ENCODE measurements around the gene CDKL2.
"Not testable (repeated sequence)": the region's sequence is repeated elsewhere in the genome, so short reads cannot be mapped to it uniquely, and the experiment has no call there.

Gene CDKL2

DNA sequence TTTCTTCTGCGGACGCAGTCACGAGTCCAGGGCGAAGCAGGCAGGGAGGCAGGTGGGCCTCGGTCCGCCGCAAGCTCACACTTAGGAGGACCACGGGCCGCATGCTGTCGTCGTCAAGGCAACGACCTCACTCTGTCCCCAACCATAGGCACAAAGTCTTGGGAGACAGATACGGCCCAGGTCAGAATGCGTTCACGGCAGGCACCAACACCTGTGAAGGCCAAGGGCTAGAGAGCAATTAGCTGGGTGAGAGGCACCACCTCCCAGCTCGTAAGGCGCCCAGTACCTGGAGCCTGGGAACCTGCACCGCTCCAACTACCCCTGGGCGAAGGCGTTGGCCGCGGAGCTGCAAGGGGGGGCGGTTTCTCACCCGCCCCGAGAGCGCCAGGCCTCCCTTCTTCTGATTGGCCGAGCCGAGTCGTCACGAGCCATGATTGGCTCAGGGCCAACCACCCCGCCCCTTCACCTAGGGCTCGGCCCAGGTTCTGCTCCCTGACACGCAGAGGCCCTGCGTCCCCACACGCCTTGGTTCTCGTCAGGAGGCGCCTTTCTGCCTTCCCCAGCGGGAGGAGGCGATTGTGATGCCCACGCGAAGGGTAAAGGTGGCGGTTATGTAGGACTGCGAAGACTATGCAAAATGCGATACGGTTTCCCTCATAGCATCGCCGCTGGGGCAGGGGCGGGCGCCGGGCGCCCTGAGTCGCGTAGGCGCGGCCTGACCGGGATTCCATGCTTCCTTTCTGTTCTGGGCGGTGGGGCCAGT lies at the start of gene CDKL2:
CDKL2 (minus strand) TSS at position 355 of the 763 bp plus-strand sequence. CDS start 4,540 bp downstream, outside the sequence.
- Histone ChIP-seq H3K4me1 (ENCODE audit: control insufficient read depth, insufficient read depth, low read length) (peaks cover 4% of the 10 kb centered on the region), H3K9me3 (ENCODE audit: control insufficient read depth, low read length) (no peaks in the 10 kb centered on the region), H3K36me3 (ENCODE audit: control insufficient read depth, insufficient read depth, low read length) (no peaks in the 10 kb centered on the region), H3K27me3 (ENCODE audit: control insufficient read depth, insufficient read depth, low read length) (peaks cover 4% of the 10 kb centered on the region), H3K4me3 (ENCODE audit: low read length) (peak within 1 kb of the TSS; percentile 80), H3K9ac (ENCODE audit: low read length) (peak within 1 kb of the TSS; percentile 52)

DNA sequence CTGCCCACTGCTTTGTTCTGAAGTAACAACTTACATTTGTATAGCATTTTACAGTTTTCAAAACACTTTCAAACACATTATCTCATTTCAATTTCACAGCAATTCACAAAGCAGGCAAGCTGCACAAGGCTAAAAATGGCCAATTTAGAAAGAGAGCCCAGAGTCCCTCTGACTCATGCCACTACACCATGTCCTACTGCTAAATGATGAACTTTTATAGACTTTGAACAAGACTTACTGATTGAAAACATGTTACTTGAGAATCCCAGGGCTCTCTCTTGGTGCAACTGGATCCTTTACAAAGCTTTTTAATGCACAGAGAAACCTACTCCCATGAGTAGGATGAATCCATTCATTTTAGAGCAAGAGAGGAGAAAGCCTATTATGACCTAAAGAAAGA lies 48.6 kb upstream of the CDKL2 start:
- Histone ChIP-seq H3K36me3 (ENCODE audit: control insufficient read depth, insufficient read depth, low read length) (no peaks in the 10 kb centered on the region), H3K9ac (ENCODE audit: low read length) (no peak overlapping the region), H3K9me3 (ENCODE audit: control insufficient read depth, low read length) (no peaks in the 10 kb centered on the region), H3K27me3 (ENCODE audit: control insufficient read depth, insufficient read depth, low read length) (no peaks in the 10 kb centered on the region), H3K4me1 (ENCODE audit: control insufficient read depth, insufficient read depth, low read length) (peaks cover 5% of the 10 kb centered on the region), H3K4me3 (ENCODE audit: low read length) (no peak overlapping the region)

DNA sequence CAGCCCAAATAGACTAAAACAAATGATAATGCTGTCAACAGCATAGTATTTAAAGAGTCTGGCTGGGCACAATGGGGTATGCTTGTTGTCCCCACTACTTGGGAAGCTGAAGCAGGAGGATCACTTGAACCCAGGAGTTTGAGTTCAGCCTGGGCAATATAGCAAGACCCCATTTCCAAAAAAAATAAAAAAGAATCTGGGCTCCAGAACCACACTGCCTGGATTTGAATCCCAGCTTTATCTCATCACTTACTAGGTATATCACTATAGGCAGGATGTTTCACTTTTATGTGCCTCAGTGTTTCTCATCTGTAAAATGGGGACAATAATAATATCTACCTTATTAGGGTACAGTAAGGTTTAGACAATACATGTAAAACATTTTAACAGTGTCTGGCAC lies 48.1 kb upstream of the CDKL2 start:
- H3K4me3 ChIP-seq (ENCODE audit: low read length): no peak overlapping the region
- H3K27me3 ChIP-seq (ENCODE audit: control insufficient read depth, insufficient read depth, low read length): no peaks in the 10 kb centered on the region
- H3K36me3 ChIP-seq (ENCODE audit: control insufficient read depth, insufficient read depth, low read length): no peaks in the 10 kb centered on the region
- H3K9ac ChIP-seq (ENCODE audit: low read length): no peak overlapping the region
- H3K4me1 ChIP-seq (ENCODE audit: control insufficient read depth, insufficient read depth, low read length): peaks cover 8% of the 10 kb centered on the region
- no peaks in the 10 kb centered on the region for H3K9me3 ChIP-seq (ENCODE audit: control insufficient read depth, low read length)

DNA sequence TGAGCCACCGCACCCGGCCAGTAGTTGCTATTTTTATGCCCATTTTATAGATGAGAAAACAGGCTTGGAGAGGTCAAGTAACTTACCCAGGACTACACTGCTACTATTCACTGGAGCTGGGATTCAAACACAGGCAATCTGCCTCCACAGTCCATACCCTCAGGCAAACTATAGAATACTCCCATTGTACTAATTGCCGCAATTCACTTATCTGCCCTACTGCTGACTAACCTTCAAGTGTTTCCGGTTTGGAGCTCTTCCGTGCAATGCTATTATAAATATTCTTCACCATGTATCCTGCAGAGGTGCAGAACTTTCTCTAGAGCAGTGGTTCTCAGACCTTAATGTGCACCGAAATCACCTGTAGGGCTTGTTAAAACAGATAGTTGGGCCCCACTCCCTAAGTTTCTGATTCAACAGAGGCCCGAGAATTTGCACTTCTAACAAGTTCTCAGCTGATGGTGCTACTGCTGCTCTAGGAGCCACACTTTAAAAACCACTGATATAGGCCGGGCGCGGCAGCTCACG lies 44.7 kb upstream of the CDKL2 start:
- Histone ChIP-seq H3K9me3 (ENCODE audit: control insufficient read depth, low read length) (no peaks in the 10 kb centered on the region), H3K4me3 (ENCODE audit: low read length) (no peak overlapping the region), H3K36me3 (ENCODE audit: control insufficient read depth, insufficient read depth, low read length) (no peaks in the 10 kb centered on the region), H3K4me1 (ENCODE audit: control insufficient read depth, insufficient read depth, low read length) (peaks cover 16% of the 10 kb centered on the region), H3K27me3 (ENCODE audit: control insufficient read depth, insufficient read depth, low read length) (no peaks in the 10 kb centered on the region), H3K9ac (ENCODE audit: low read length) (no peak overlapping the region)

DNA sequence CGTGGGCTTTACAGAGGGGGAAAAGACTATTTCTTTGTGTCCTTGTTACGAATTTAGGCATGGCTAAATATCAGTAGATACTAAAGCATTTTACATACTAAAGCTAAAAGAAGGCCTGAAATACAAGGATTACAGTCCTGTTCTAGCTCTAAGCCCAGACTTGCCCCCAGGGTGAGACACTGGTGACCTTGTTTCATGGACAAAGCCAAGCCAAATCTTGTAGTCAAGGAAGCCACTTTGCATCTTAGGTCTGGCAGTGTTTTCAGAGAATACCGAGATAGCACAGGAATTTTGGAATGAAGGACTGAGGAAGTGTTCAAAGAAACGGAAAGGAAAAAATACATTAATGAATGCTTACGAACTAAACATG lies 43.6 kb upstream of the CDKL2 start:
- H3K9ac ChIP-seq (ENCODE audit: low read length): peak overlapping the region; percentile 96
- peaks cover 16% of the 10 kb centered on the region for H3K4me1 ChIP-seq (ENCODE audit: control insufficient read depth, insufficient read depth, low read length)
- no peaks in the 10 kb centered on the region for H3K36me3 ChIP-seq (ENCODE audit: control insufficient read depth, insufficient read depth, low read length)
- H3K4me3 ChIP-seq (ENCODE audit: low read length): peak overlapping the region; percentile 53
- no peaks in the 10 kb centered on the region for H3K27me3 ChIP-seq (ENCODE audit: control insufficient read depth, insufficient read depth, low read length)
- H3K9me3 ChIP-seq (ENCODE audit: control insufficient read depth, low read length): no peaks in the 10 kb centered on the region

DNA sequence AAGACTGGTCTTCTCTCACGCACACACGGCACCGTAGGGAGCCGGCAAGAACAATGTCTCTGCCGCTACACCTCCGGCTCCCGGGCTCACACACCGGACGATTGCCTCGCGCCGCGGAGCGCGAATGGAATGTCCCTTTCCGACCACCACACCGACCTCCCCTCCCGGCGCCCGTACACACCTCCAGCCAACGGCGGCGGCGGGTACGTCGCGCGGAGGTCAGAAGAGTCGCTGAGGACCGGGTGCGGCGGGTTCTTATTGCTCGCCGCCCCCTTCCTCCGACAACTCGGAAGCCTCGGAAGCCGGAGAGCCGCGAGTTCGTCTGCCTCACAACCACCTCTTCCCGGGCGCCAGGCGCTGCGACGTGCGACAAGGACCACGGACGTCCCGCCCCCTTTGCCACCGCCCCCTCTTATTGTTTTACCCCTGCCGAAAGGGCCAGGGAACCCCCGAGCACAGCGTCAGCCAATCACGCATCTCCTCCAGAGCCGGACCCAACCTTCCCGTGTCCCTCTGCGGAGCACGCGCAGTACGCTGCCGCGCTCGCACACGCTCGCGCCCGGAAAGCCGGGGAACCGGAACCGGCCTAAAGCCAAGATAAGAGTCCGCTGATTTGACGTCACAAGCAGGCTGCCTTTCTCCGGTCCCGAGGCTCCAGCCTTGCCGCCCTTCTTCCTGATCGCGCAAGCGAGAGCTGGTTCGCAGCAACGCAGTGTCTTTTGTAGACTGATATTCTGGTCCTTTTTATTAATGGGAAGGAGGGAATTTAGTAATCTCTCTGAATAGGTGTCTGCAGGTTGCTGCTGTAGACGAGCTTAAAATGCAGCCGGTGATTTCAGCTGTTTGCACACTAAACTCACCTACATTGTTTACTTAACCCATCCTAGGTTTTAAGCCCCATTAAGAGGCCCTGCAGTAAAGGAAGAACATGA lies 43.0 kb upstream of the CDKL2 start, which contains the start of gene G3BP2:
G3BP2 (minus strand) TSS at position 385 of the 932 bp plus-strand sequence. CDS start 11,386 bp downstream, outside the sequence.
- Histone ChIP-seq H3K27me3 (ENCODE audit: control insufficient read depth, insufficient read depth, low read length) (no peaks in the 10 kb centered on the region), H3K36me3 (ENCODE audit: control insufficient read depth, insufficient read depth, low read length) (no peaks in the 10 kb centered on the region), H3K4me3 (ENCODE audit: low read length) (peak within 1 kb of the TSS; percentile 91), H3K9me3 (ENCODE audit: control insufficient read depth, low read length) (no peaks in the 10 kb centered on the region), H3K9ac (ENCODE audit: low read length) (peak within 1 kb of the TSS; percentile 96), H3K4me1 (ENCODE audit: control insufficient read depth, insufficient read depth, low read length) (peaks cover 16% of the 10 kb centered on the region)

DNA sequence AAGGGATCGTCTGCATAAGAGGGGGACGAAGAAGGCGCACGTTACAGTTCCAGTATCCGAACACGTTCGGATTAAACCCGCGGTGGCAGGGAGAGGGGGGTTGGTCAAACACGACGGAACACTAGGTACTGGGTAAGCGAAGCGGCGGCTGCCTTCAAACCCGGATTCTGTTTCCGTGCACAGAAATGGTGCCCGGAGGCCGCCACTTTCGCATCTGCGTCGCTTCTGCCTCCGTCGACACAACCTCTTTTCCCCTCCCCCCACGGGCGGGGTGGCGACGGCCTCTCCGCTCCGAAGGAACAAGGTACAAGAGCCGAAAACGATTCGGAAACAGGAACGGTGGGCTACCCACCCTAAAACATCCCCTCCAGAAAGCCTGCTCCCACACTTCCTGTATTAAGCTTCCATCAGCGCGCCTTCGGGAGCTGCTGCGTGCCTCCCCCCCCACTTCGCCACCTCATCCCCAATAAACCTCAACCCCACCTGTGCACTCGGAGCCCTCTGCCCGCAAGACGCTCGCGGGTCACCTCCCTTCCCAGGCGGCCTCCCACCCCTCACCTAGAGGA lies 42.2 kb upstream of the CDKL2 start:
- H3K9ac ChIP-seq (ENCODE audit: low read length): peak overlapping the region; percentile 96
- H3K4me1 ChIP-seq (ENCODE audit: control insufficient read depth, insufficient read depth, low read length): peaks cover 16% of the 10 kb centered on the region
- no peaks in the 10 kb centered on the region for H3K36me3 ChIP-seq (ENCODE audit: control insufficient read depth, insufficient read depth, low read length)
- no peaks in the 10 kb centered on the region for H3K27me3 ChIP-seq (ENCODE audit: control insufficient read depth, insufficient read depth, low read length)
- H3K9me3 ChIP-seq (ENCODE audit: control insufficient read depth, low read length): no peaks in the 10 kb centered on the region
- peak overlapping the region; percentile 91 for H3K4me3 ChIP-seq (ENCODE audit: low read length)

DNA sequence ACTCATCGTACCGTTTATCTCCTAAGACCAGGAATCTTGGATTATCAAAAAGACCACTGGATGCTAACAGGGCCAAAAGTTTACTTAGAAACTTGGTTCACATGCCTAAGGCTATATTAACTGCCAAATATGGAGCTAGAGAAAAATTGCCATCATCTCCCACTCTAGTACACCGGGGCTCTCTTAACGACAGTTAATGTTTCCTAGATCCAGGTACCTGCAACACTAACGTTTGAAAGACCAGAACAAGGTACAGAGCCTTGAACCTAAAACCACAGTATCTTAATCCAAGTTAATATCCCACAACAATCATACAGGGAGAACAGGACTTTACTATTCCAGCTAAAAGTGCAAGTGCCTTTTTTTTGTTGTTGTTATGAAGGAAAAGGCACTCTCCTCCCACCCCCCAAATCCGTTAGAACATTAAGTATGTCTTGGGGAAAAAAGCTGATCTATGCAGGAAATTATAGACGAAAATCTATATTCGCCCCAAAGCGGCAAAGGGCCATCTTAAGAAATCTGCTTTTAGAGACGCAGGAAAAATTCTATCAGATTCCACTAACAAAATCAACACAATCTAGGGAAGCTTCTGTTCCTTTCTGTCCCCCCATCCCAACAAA lies 41.6 kb upstream of the CDKL2 start:
- H3K4me3 ChIP-seq (ENCODE audit: low read length): peak overlapping the region; percentile 91
- peaks cover 16% of the 10 kb centered on the region for H3K4me1 ChIP-seq (ENCODE audit: control insufficient read depth, insufficient read depth, low read length)
- no peaks in the 10 kb centered on the region for H3K9me3 ChIP-seq (ENCODE audit: control insufficient read depth, low read length)
- H3K9ac ChIP-seq (ENCODE audit: low read length): peak overlapping the region; percentile 96
- no peaks in the 10 kb centered on the region for H3K36me3 ChIP-seq (ENCODE audit: control insufficient read depth, insufficient read depth, low read length)
- H3K27me3 ChIP-seq (ENCODE audit: control insufficient read depth, insufficient read depth, low read length): no peaks in the 10 kb centered on the region

DNA sequence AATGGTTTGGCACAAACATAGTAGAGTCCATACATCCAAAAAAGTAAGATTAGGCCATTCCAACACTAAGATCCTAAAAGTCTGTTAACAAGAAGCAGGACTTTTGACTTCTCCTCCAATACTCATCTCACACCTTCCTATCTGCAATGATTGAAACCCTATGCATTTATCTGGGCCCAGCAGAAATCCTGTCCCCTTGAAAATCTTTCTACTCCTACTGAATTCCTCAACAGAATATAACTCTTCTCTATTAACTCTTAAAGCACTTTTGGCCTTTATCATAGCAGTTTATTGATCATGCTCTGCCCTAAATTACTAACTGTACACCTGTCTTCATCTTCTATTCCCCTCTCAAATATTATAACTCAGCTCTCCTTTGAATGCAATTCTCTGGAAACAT lies 38.3 kb upstream of the CDKL2 start:
- peaks cover 8% of the 10 kb centered on the region for H3K4me1 ChIP-seq (ENCODE audit: control insufficient read depth, insufficient read depth, low read length)
- no peaks in the 10 kb centered on the region for H3K27me3 ChIP-seq (ENCODE audit: control insufficient read depth, insufficient read depth, low read length)
- no peaks in the 10 kb centered on the region for H3K36me3 ChIP-seq (ENCODE audit: control insufficient read depth, insufficient read depth, low read length)
- no peak overlapping the region for H3K4me3 ChIP-seq (ENCODE audit: low read length)
- H3K9me3 ChIP-seq (ENCODE audit: control insufficient read depth, low read length): no peaks in the 10 kb centered on the region
- no peak overlapping the region for H3K9ac ChIP-seq (ENCODE audit: low read length)

DNA sequence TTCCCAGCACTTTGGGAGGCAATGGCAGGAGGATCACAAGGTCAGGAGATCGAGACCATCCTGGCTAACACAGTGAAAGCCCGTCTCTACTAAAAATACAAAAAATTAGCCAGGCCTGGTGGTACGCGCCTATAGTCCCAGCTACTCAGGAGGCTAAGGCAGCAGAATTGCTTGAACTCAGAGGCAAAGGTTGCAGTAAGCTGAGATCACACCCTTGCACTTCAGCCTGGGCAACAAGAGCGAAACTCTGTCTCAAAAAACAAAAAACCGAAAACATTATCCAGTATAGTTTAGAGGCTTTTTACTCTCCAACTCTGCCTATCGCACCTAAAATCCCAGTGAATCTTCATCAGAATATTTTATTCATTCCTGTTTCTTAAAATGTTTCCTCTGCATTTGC lies 37.3 kb upstream of the CDKL2 start:
- not testable (repeated sequence) for H3K27me3 ChIP-seq (ENCODE audit: control insufficient read depth, insufficient read depth, low read length); H3K4me3 ChIP-seq (ENCODE audit: low read length); H3K9me3 ChIP-seq (ENCODE audit: control insufficient read depth, low read length); H3K9ac ChIP-seq (ENCODE audit: low read length); H3K4me1 ChIP-seq (ENCODE audit: control insufficient read depth, insufficient read depth, low read length); H3K36me3 ChIP-seq (ENCODE audit: control insufficient read depth, insufficient read depth, low read length)

DNA sequence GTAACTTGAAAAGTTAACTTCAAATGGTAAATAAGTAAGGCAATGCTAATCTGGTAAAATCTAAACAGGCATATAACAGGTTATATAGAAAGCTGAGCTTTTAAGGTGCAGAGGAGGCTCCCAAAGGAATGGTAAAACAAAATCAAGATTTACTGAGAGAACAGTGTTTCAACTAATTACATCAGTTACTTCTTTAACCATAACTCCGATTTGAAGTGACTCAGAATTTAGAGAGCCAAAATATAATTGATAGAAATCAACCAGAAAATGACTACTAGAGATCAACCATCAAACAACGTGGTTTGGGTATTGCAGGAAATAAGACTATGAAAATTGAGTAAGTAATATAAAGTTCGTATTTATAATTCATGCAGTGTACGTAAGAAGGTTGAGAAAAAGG lies 36.0 kb upstream of the CDKL2 start:
- Histone ChIP-seq H3K4me3 (ENCODE audit: low read length) (no peak overlapping the region), H3K36me3 (ENCODE audit: control insufficient read depth, insufficient read depth, low read length) (no peaks in the 10 kb centered on the region), H3K4me1 (ENCODE audit: control insufficient read depth, insufficient read depth, low read length) (peaks cover 8% of the 10 kb centered on the region), H3K27me3 (ENCODE audit: control insufficient read depth, insufficient read depth, low read length) (no peaks in the 10 kb centered on the region), H3K9me3 (ENCODE audit: control insufficient read depth, low read length) (no peaks in the 10 kb centered on the region), H3K9ac (ENCODE audit: low read length) (no peak overlapping the region)
